NK-92 (cell line): ENCODE results near the gene TBC1D17.

ENCODE experiments used
- DNase-seq: peaks from one replicate; lab custom pipeline; 2025; ENCODE audit not compliant: unreplicated experiment; lab: John Stamatoyannopoulos, UW

Gene TBC1D17

DNA sequence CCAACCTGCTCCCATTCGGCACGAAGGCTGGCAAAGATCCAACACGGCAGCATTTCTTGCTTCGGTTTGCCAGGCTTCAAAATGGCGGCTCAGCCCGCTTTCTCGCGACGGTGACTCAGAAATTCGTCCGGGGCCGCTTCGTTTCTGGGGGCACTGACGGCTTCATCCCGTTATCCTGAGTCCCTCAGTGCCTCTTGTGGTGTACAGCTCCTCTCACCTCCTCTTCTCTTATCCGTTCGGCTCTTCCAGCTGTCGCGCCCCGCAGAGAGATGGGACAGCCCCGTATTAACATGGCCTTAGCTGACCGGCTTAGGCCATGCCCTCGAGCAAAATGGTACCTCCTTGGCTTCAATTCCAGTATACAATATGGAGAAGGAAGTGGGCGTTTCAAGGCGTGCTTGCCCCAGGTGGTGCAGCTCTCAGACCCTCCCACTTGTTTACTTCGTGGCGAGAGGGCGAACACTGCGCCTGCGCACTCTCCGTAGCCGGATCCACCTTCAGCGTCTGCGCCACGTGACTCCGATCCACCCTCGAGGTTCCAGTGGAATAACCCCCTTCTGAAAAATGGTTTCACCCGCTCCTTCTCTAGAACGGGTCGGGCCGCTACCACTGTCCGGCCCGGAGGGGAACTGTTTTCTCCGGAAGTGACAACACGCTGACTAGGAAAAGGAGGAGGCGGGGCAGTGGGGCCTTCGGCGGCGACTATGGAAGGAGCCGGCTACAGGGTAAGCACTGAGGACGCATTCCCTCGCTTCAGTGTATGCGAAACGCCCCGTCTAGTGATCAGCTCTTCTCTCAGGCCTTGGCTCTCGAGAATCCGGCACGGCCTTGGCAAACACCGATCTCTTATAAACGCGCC is at the start of gene TBC1D17, which contains the start of gene AKT1S1:
Gene TBC1D17 (plus strand): TSS at position 683 of the 859 bp plus-strand sequence. CDS start 22 bp downstream, at position 705.
Gene AKT1S1 (minus strand): TSS at position 336 of the 859 bp plus-strand sequence. CDS start 4,060 bp downstream, outside the sequence.
- peak; percentile 96 for DNase-seq

DNA sequence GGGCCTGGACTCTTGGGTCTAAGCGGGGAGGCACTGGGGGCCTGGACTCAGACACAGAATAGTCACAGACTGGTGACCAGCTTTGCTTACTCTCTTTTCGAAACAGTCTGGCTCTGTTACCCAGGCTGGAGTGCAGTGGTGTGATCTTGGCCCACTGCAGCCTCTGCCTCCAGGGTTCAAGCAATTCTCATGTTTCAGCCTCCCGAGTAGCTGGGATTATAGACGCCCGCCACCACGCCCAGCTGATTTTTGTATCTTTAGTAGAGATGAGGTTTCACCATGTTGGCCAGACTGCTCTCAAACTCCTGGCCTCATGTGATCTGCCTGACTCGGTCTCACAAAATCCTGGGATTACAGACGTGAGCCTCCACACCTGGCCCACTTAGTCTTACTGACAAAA is 48.3 kb upstream of the TBC1D17 start:
- DNase-seq = no peak

DNA sequence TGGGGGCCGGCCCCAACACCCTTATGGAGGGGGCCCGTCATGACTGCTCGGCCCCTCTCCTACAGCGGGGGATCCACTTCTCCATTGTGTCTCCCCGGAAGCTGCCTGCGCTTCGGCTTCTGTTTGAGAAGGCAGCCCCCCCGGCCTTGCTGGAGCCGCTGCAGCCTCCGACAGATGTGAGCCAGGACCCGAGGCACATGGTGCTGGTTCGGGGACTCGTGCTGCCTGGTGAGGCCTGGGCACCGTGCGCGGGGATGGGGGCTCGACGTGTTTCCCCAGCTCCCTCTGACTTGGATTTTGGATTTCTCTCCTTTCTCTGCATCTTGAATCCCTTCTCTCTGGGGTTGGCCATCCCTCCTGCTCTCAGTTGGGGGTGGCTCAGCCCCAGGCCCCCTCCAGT is 47.8 kb upstream of the TBC1D17 start:
- DNase-seq = no peak

DNA sequence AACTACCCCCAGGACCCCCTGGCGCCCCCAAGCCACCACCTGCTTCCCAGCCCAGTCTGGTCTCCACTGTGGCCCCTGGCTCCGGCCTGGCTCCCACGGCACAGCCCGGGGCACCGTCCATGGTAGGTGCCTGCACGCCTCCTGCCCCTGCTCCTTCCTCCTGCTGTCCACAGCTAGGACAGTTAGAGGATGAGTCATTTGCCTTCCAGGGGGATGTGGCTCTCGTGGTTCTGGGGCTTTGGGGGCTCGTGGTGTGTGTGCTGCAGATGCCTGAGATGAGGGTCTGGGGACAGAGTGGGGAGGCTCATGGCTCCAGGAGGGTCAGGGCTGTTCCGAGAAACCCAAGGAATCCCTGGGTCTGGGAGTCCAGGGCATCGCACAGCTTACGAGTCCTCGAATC is 46.7 kb upstream of the TBC1D17 start:
- no peak for DNase-seq

DNA sequence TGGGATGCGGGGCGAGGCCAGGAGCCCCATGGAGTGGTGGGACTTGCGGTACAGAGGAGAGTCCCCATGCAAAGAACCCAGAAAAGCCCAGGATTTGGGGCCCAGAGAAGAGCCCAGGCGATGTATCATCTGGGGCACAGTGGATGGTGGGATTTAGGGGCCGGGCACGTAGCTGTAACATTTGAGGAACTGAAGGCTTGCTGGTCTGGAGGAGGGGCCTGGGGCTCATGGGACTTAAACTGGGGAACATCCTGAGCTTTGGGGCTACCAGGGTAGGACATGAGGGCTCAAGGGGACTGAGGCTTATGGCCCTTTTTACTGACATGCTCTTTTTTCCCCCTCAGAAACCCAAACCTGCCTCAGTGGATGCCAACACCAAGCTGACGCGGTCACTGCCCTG is 45.9 kb upstream of the TBC1D17 start:
- DNase-seq = no peak

DNA sequence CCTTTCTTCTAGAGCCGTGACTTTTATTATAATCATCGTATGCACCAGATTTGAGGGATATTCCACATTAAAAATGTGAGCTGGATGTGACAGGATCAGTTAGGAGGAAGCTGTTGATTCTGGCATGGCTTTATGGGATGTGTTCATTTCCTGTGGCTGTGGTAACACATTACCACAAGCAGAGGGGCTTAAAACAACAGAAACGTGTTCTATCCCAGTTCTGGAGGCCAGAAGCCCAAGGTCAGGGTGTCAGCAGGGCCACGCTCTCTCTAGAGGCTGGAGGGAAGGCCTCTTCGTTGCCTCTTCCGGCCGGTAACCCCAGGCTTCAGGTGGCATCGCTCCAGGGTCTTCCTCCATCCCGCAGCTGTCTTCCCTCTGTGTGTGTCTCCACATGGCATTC is 44.9 kb upstream of the TBC1D17 start:
- DNase-seq = no peak

DNA sequence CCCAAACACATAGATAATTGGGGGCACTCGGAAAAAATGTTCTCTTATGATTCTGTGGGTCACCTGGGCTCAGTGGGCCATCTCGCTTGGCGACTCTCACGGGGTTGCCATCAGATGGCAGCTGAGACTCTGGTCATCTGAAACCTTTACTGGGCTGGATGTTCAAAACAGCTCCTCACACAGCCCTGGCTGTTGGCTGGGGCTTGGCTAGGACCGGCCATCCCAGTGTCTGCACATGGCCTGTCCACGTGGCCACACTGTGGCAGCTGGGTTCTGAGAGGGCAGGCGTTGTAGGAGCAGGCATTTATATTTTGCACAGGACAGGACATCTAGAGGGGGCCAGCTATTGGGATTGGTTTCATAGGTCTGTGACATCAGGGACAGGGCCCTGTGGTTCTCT is 43.9 kb upstream of the TBC1D17 start:
- DNase-seq = no peak

DNA sequence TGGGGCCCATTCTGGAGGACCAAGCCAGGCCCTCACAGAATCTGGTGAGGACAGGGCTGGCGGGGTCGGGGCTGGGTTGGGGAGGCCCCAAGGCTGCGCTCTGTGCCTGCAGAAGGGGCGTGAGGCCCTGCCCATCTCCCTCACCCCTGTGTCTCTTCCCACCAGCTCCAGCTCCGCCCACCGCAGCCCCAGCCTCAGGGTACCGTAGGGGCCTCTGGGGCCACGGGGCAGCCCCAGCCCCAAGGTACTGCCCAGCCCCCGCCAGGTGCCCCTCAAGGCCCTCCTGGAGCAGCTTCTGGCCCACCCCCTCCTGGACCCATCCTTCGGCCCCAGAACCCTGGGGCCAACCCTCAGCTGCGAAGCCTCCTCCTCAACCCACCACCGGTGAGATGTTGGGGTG is 41.9 kb upstream of the TBC1D17 start:
- DNase-seq = no peak

DNA sequence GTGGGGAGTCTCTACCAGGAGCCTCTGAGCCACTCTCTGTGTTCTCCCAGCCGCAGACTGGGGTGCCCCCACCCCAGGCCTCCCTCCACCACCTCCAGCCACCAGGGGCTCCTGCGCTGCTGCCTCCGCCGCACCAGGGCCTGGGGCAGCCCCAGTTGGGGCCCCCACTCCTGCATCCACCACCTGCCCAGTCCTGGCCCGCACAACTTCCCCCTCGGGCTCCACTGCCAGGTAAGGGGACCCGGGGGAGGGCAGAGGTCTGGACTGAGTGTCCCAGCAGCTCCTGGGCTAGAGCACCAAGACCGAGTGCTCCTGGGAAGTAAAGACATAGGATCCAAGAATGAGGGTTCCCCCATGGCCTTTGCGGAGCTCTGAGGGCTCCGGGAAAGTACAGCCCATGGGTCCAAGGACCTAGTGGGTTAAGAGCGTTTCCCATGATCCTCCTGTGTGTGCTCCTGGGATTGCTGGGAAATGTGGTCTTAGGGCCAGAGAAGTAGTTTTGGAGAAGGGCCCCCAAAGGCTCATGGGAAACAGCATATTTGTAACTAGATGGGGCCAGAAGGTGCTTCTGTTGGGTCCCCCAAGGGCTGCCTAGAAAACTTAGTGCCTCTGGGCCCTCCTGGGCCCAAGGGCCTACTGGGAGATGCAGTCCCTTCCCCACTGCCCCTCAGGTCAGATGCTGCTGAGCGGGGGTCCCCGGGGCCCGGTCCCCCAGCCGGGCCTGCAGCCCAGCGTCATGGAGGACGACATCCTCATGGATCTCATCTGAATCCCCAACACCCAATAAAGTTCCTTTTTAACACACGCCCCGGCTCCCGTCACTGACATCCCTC is 41.1 kb upstream of the TBC1D17 start:
- no peak for DNase-seq

DNA sequence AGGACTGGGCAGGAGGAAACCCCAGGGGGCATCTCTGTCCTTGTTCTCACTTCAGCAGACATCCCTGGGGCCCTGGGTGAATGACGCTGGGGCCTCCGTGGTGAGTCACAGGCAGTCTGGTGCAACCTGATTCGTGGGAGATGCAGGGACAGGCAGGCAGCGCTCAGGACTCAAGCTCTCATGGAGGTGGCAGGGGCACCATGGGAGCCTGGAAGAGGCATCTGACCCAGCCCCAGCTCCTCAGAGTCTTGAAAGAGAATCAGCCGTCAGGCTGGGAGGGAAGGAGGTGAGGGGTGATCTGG is 40.5 kb upstream of the TBC1D17 start:
- DNase-seq = no peak

DNA sequence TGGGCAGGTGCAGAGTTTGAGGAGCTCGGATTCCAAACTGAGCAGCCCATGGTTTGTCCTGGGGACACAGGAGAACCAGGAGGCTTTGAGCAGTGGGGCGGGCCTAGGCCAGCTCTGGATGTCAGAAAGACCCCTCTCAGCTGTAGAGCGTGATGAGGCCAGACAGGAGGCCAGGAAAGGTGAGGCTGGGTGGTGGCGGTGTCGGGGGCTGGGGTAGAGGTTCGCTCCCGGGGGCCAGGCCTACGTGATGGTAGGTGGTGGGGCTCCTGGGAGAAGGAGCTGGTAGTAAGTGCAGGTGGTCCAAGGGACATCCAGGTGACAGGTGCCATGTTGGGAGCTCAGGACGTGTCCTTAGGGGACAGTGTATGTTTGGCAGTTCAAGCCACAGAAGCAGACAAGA is 40.1 kb upstream of the TBC1D17 start:
- no peak for DNase-seq

DNA sequence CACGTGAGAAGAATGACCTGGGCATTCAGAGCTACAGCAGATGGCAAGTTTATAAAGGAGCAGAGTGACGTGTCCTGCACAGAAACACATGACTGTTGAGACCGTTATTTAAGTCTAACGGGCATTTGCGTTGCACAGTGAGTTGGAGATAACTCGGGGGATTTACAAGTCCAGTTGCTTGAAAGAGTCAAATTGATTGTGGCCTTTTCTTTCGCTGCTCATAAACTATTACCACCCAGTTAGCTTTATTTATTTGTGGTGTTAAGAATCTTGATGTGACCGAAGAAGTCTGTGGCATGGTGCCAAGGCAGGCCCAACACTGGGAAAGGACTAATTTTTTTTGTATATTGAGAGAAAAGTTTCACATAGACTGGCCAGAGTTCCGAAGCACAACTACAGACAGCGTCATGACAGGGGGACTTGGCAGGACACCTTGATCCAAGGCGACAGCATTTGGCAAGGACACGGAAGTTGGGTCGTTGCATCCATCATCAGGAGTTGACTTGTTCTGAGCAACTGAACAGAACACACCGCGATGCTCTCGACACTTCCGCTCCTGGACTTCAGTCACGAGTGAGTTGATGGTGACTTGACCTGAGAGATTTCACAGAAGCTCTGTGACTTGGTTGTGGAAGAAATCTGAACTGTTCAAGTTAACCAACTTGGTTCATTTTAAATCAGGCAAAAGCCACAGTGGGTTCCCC is 38.5 kb upstream of the TBC1D17 start:
- DNase-seq = no peak

DNA sequence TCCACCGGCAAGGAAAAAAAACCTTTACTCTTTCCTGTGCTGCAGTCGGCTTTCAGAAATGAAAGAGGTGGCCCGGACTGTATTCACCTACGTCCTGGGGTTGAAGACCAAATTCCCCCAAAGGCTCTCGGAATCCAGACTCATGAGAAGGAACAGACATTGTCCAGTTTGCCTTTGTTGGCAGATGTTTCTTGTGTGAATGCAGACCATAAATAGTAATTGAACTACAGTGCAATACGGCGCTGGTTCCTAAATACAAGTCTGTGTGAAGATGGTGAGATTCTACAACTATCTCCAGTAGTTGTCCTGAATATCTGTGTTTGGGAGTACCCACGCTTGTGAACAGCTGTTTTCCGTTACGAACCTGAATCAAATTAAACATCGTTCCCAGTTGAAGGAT is 37.8 kb upstream of the TBC1D17 start:
- no peak for DNase-seq

DNA sequence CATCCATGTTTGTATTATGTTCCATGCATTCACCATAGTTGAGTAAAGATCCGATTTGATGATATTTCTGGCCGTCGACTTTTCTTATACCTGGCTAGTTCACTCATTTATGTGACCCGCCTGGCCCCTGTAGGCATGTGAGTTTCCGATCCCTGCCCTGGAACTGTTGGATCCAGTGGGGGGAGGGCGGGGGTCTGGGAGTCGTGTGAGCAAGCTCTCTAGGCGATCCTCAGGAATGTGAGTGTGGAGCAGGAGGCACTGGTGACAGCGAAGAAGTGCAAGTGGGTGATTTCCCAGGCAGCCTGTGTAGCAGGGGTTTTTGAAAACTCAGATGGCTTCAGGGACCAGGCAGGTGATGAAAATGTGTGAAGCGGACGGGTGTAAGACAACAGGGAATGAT is 37.2 kb upstream of the TBC1D17 start:
- no peak for DNase-seq

DNA sequence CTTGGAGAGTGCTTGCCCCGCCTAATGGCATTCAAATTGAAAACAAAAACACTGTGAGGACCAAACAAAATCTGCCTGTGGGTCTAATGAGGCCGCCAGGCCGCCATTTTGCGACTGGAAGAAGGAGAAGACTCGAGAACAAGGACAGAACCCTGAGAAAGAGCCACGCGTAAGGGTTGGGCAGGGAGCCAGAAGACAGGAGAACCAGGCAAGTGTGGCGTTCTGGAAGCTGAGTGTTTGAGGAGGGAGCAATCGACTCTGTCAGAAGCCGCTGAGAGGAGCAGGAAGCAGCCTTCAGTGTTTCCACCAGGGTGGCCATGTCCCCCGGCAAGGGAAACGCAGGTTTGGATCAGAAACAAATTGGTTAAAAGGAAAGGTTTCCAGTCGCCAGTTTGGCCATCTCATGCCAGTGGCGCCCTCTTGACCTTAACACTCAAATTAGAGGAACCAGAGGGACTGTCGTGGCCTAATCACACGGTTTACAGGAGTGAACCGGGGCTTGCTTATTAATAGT is 36.7 kb upstream of the TBC1D17 start:
- no peak for DNase-seq

DNA sequence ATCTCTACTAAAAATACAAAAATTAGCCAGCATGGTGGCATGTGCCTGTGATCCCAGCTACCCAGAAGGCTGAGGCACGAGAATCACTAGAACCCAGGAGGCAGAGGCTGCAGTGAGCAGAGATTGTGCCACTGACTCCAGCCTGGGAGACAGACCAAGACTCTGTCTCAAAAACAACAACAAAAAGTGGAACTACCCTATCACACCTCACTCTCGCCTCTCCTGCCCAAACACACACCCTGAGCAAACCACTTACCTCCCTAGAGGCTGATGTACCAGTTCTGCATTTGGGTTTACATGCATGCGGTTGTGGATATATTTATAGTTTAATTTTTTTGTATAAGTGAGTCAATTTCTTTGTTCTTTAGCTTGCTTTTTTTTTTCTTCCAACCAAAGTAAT is 34.2 kb upstream of the TBC1D17 start:
- DNase-seq = no peak

DNA sequence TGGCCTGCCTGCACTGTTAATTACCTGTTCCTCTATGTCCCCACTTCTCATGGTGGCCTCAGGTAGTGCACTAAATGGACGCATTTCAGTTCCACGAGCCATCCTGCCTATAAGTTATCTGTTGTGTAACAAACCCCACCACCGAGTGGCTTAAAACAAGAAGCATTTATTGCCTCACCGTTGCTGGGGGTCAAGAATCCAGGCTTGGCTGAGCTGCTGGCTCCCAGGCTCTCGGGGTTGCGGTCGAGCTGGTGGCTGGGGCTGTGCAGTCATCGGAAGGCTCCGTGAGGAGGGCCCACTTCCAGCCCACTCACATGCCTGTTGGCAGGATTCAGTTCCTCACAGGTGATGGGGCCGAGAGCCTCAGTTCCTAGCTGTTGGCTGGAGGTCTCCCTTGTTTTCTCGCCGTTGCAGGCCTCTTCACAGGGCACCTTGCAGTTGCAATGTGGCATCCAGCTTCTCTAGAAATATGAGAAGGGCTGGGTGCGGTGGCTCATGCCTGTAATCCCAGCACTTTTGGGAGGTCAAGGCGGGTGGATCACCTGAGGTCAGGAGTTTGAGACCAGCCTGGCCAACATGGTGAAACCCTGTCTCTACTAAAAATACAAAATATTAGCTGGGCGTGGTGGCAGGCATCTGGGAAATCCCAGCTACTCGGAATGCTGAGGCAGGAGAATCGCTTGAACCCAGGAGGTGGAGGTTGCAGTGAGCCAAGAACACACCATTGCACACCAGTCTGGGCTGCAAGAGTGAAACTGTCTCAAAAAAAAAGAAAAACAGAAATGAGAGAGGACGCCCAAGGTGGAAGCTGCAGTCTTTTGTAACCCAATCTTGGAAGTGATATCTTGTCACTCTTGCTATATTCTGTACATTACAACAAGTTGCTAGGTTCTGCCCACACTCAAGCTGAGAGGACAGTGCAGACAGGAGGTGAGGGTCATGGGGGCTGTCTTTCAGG is 33.1 kb upstream of the TBC1D17 start:
- DNase-seq = no peak

DNA sequence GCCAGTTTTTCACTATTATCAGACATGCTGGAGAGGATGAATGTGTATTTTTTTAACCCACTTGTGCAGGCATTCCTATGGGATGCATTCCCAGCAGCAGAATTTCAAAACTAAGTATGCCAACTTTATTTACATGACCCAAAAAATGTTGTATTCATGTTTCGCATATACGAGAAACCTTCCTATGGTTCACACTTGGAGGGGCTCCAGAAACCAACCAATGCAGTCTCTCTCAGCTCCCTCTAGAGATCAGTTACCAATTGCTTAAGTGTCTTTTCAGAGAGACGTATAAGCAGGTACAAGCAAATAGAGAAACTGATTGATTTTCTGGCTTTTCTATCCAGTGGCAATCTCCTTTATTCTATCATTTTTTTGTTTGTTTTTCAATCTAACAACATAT is 32.1 kb upstream of the TBC1D17 start:
- DNase-seq = no peak

DNA sequence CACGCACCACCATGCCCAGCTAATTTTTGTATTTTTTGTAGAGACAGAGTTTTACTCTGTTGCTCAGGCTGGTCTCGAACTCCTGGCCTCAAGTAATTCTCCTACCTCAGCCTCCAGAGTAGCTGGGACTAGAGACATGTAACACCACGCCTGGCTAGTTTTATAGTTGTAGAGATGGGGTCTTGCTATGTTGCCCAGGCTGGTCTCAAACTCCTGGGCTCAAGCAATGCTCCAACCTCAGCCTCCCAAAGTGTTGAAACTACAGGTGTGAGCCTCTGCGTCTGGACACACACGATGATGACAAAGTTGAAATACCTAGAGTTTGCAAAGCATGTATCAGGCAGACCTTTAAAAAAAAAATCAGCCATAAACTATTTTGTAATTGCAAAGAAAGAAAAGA is 31.1 kb upstream of the TBC1D17 start:
- no peak for DNase-seq
